GM12878 (cell line): ENCODE data around the gene ITGA2.

Experiments used
- CTCF ChIP-seq, 3 experiments: IDR thresholded peaks in 2 of 3; conservative IDR thresholded peaks in 1 of 3; 2 replicates each; pipeline ENCODE4 v1.5.1; 2011; ENCODE audit warnings: low read depth in 3 of 3, low read length in 3 of 3, mild to moderate bottlenecking in 3 of 3, control low read depth in 2 of 3, moderate library complexity in 2 of 3, inconsistent platforms in 1 of 3, mixed read lengths in 1 of 3; ENCODE audit not compliant: control insufficient read depth in 2 of 3, insufficient read depth in 1 of 3; ENCODE audit errors: extremely low read depth in 1 of 3
- KDM1A ChIP-seq: fragments of 200-600 bp; sonication (generic); IDR thresholded peaks from 2 replicates; pipeline ENCODE4 v1.6.1; 2016; ENCODE audit warnings: borderline replicate concordance
- KLF5 ChIP-seq: fragments of 450-650 bp; IDR thresholded peaks from 2 replicates; pipeline ENCODE4 v1.6.1; 2014; ENCODE audit warnings: mild to moderate bottlenecking; ENCODE audit not compliant: partially characterized antibody
- MAX ChIP-seq: IDR thresholded peaks from 2 replicates; pipeline ENCODE4 v1.6.1; 2012; ENCODE audit warnings: low read depth, low read length, improper control_type of control experiment
- POLR2AphosphoS2 ChIP-seq: IDR thresholded peaks from 2 replicates; pipeline ENCODE4 v1.6.1; 2011; ENCODE audit warnings: low read depth, mild to moderate bottlenecking, low read length, improper control_type of control experiment, moderate library complexity
- POLR2AphosphoS5 ChIP-seq: IDR thresholded peaks from 2 replicates; pipeline ENCODE4 v1.6.1; 2011; ENCODE audit warnings: mild to moderate bottlenecking, low read length, inconsistent platforms
- RAD21 ChIP-seq: IDR thresholded peaks from 2 replicates; pipeline ENCODE4 v1.6.1; 2011; ENCODE audit warnings: mild to moderate bottlenecking, low read depth, low read length, moderate library complexity; ENCODE audit not compliant: insufficient read depth
- REST ChIP-seq: IDR thresholded peaks from 2 replicates; pipeline ENCODE4 v1.6.1; 2012; ENCODE audit warnings: mild to moderate bottlenecking, low read depth, low read length
- SMAD1 ChIP-seq: fragments of 450-650 bp; IDR thresholded peaks from 2 replicates; pipeline ENCODE4 v1.6.1; 2018; ENCODE audit warnings: mild to moderate bottlenecking, low read depth; ENCODE audit not compliant: partially characterized antibody
- SMARCA5 ChIP-seq: fragments of 450-650 bp; IDR thresholded peaks from 2 replicates; pipeline ENCODE4 v1.6.1; 2017; ENCODE audit warnings: mild to moderate bottlenecking
- ZBED1 ChIP-seq: IDR thresholded peaks from 2 replicates; pipeline ENCODE4 v1.6.1; 2016; ENCODE audit warnings: borderline replicate concordance
- ZNF207 ChIP-seq: fragments of 450-650 bp; IDR thresholded peaks from 2 replicates; pipeline ENCODE4 v1.6.1; 2014; ENCODE audit warnings: antibody characterized with exemption, mild to moderate bottlenecking, borderline replicate concordance

- TF ChIP-seq SMAD1 (no peak), RAD21 (no peak), CTCF (IDR thresholded peaks at IDR 0.05 in 2 of 3, conservative IDR thresholded peaks at IDR 0.05 in 1 of 3; ENCODE audit: control insufficient read depth in 2 of 3, extremely low read depth in 1 of 3, insufficient read depth in 1 of 3, low read depth in 3 of 3, low read length in 3 of 3) (no peak), ZNF207 (no peak), POLR2AphosphoS2 (no peak), REST (no peak), ZBED1 (no peak), MAX (no peak), KLF5 (no peak), KDM1A (no peak), POLR2AphosphoS5 (no peak), SMARCA5 (no peak)
Observed at GRCh38 chr5:53113947-53114346, 124.8 kb downstream of the ITGA2 start.
